Esophagus squamous epithelium (tissue), 4 donors: ENCODE results near the gene ARL5B.

Experiments
- POLR2A ChIP-seq, 4 donors: fragments of 450-650 bp; IDR thresholded peaks; one replicate each; pipeline ENCODE4 v1.6.1; 2017; ENCODE audit warnings: antibody characterized with exemption in 4 of 4, mild to moderate bottlenecking in 4 of 4, moderate library complexity in 3 of 4
- TF ChIP-seq, protein P1 (sequence below), 6 experiments: fragments of 450-650 bp in 4 of 6; fragments of 200-600 bp in 2 of 6; sonication (generic) in 2 of 6; IDR thresholded peaks; one replicate each; pipeline ENCODE4 v1.5.1; 2016 to 2019; ENCODE audit warnings: antibody characterized with exemption in 6 of 6, mild to moderate bottlenecking in 4 of 6, moderate library complexity in 4 of 6

DNA sequence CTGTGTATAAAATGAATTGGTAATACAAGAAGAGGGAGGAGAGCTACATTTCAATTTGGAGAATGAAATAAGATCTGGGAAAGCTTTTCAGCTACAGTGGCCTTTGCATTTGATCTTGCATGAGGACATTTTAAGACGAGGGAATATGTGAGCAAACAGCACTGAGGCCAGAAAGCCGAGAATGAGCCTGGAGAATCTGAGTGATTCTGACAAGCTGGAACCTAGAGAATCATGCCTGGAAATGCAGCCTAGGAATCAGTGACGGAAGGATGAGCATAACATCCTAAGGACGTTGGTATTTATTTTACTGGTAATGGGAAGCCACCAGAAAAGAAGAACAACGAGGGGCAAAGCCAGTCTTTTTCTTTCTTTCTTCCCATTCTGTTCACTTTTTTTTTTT, 44.3 kb downstream of the ARL5B start:
- TF ChIP-seq, protein P1, sequence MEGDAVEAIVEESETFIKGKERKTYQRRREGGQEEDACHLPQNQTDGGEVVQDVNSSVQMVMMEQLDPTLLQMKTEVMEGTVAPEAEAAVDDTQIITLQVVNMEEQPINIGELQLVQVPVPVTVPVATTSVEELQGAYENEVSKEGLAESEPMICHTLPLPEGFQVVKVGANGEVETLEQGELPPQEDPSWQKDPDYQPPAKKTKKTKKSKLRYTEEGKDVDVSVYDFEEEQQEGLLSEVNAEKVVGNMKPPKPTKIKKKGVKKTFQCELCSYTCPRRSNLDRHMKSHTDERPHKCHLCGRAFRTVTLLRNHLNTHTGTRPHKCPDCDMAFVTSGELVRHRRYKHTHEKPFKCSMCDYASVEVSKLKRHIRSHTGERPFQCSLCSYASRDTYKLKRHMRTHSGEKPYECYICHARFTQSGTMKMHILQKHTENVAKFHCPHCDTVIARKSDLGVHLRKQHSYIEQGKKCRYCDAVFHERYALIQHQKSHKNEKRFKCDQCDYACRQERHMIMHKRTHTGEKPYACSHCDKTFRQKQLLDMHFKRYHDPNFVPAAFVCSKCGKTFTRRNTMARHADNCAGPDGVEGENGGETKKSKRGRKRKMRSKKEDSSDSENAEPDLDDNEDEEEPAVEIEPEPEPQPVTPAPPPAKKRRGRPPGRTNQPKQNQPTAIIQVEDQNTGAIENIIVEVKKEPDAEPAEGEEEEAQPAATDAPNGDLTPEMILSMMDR (IDR thresholded peaks at IDR 0.05): no peak
- TF ChIP-seq POLR2A (IDR thresholded peaks at IDR 0.05): no peak
